Nephron (organoid): Measurements from ENCODE around the gene TSR3.
A peak's percentile ranks its signal among the peaks of the same experiment; 100 is the strongest.

Experiments
- H3K27ac Mint-ChIP-seq, 3 experiments: 2 replicates each; pipeline ENCODE4 v1.8.0; 2020; ENCODE audit warnings: mixed read lengths in 3 of 3, mild to moderate bottlenecking in 2 of 3, moderate library complexity in 1 of 3
- H3K27me3 Mint-ChIP-seq: 2 replicates; pipeline ENCODE4 v1.8.0; 2021; ENCODE audit warnings: low read depth, mild to moderate bottlenecking, moderate library complexity, mixed read lengths
- H3K36me3 Mint-ChIP-seq: 2 replicates; pipeline ENCODE4 v1.8.0; 2020; ENCODE audit warnings: low read depth, mixed read lengths
- H3K4me1 Mint-ChIP-seq: 2 replicates; pipeline ENCODE4 v1.8.0; 2020; ENCODE audit warnings: mixed read lengths
- H3K4me3 Mint-ChIP-seq, 3 experiments: 2 replicates each; pipeline ENCODE4 v1.8.0; 2020; ENCODE audit warnings: mild to moderate bottlenecking in 3 of 3, mixed read lengths in 3 of 3, moderate library complexity in 2 of 3
- H3K9me3 Mint-ChIP-seq: 2 replicates; pipeline ENCODE4 v1.8.0; 2020; ENCODE audit warnings: mixed read lengths
- TF ChIP-seq, protein P1 (sequence below), 3 experiments: fragments of 200-600 bp; sonication (generic); IDR thresholded peaks; one replicate each; pipeline ENCODE4 v1.5.0; 2021; ENCODE audit warnings: antibody characterized with exemption in 3 of 3; ENCODE audit not compliant: unreplicated experiment in 3 of 3

Gene TSR3

GRCh38 chr16:1379304-1380076 lies 27.8 kb upstream of the TSR3 start:
- Mint-ChIP-seq H3K36me3 (peaks cover 4% of the 10 kb centered on the region), H3K27me3 (peaks cover 15% of the 10 kb centered on the region), H3K9me3 (no peaks in the 10 kb centered on the region), H3K4me1 (peaks cover 13% of the 10 kb centered on the region), H3K4me3 (peak overlapping the region; percentile 85 to 87 (median 86)), H3K27ac (no peak overlapping the region)
- TF ChIP-seq, protein P1, sequence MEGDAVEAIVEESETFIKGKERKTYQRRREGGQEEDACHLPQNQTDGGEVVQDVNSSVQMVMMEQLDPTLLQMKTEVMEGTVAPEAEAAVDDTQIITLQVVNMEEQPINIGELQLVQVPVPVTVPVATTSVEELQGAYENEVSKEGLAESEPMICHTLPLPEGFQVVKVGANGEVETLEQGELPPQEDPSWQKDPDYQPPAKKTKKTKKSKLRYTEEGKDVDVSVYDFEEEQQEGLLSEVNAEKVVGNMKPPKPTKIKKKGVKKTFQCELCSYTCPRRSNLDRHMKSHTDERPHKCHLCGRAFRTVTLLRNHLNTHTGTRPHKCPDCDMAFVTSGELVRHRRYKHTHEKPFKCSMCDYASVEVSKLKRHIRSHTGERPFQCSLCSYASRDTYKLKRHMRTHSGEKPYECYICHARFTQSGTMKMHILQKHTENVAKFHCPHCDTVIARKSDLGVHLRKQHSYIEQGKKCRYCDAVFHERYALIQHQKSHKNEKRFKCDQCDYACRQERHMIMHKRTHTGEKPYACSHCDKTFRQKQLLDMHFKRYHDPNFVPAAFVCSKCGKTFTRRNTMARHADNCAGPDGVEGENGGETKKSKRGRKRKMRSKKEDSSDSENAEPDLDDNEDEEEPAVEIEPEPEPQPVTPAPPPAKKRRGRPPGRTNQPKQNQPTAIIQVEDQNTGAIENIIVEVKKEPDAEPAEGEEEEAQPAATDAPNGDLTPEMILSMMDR (IDR thresholded peaks at IDR 0.05; ENCODE audit: unreplicated experiment in 3 of 3) = no peak

DNA sequence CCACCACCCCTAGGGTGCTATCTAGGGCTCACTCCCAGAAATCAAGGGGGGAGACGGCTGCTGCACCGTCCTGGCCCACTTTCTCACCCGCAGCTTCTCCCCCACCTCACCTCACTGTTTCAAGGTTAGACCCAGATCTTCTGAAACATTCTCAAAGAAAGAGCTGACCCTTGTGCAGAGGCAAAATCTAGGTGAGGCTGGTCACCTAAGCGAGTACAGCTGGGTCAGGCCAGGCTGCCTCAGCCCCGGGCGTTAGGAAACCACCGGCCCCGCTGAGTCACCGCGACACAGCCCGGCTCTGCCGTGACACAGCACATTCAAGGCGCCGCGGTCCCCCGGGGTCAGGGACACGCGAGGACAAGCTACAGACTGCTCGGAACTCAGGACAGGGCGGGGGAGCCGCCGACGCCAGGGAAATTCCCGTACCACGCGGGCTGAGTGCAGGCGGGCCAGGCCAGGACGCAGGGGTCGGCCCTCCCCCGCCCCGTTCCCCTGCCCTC lies 27.2 kb upstream of the TSR3 start:
- H3K4me3 Mint-ChIP-seq = peak overlapping the region; percentile 64 to 77 (median 77)
- no peak overlapping the region for H3K27ac Mint-ChIP-seq
- H3K9me3 Mint-ChIP-seq = no peaks in the 10 kb centered on the region
- peaks cover 15% of the 10 kb centered on the region for H3K27me3 Mint-ChIP-seq
- TF ChIP-seq, protein P1 (IDR thresholded peaks at IDR 0.05; ENCODE audit: unreplicated experiment in 3 of 3) = no peak
- H3K36me3 Mint-ChIP-seq = peaks cover 4% of the 10 kb centered on the region
- peaks cover 13% of the 10 kb centered on the region for H3K4me1 Mint-ChIP-seq

GRCh38 chr16:1378087-1378803 lies 26.6 kb upstream of the TSR3 start:
- no peak overlapping the region for H3K27ac Mint-ChIP-seq
- TF ChIP-seq, protein P1 (IDR thresholded peaks at IDR 0.05; ENCODE audit: unreplicated experiment in 3 of 3) = no peak
- peaks cover 13% of the 10 kb centered on the region for H3K4me1 Mint-ChIP-seq
- H3K36me3 Mint-ChIP-seq = peaks cover 4% of the 10 kb centered on the region
- H3K27me3 Mint-ChIP-seq = peaks cover 15% of the 10 kb centered on the region
- H3K4me3 Mint-ChIP-seq = peak overlapping the region; percentile 64 to 77 (median 77)
- H3K9me3 Mint-ChIP-seq = no peaks in the 10 kb centered on the region

- peak overlapping the region in 2 of 3 experiments; percentile 64 to 77 for H3K4me3 Mint-ChIP-seq
- H3K4me1 Mint-ChIP-seq = peaks cover 13% of the 10 kb centered on the region
- H3K36me3 Mint-ChIP-seq = peaks cover 4% of the 10 kb centered on the region
- H3K27me3 Mint-ChIP-seq = peaks cover 15% of the 10 kb centered on the region
- TF ChIP-seq, protein P1 (IDR thresholded peaks at IDR 0.05; ENCODE audit: unreplicated experiment in 3 of 3) = no peak
- H3K27ac Mint-ChIP-seq = no peak overlapping the region
- no peaks in the 10 kb centered on the region for H3K9me3 Mint-ChIP-seq
Observed at GRCh38 chr16:1377406-1378010, 25.8 kb upstream of the TSR3 start.

DNA sequence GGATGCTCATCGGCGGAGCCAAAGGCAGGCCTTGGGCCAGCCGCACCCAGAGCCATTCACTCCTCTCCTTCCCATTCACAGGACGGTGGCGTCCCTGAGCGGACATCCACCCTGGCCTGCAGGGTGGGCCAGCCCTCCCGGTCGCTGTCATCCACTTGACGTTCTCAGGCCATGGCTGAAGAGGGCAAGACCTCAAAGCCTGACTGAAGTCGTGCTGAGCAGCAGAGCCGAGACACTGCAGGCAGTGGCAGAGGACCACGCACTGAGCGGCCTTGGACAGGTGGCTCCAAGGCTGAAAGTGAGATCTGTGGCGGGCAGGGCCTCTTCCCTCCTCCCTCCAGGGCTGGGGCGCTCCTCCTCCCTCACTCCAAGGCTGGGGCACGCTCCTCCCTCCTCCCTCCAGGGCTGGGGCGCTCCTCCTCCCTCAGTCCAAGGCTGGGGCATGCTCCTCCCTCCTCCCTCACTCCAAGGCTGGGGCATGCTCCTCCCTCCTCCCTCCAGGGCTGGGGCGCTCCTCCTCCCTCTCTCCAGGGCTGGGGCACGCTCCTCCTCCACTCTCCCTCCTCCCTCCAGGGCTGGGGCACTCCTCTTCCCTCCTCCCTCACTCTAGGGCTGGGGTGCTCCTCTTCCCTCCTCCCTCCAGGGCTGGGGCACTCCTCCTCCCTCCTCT lies 24.2 kb upstream of the TSR3 start:
- Mint-ChIP-seq H3K4me1 (peaks cover 13% of the 10 kb centered on the region), H3K27me3 (peaks cover 15% of the 10 kb centered on the region), H3K27ac (no peak overlapping the region), H3K4me3 (no peak overlapping the region), H3K9me3 (no peaks in the 10 kb centered on the region), H3K36me3 (peaks cover 4% of the 10 kb centered on the region)
- TF ChIP-seq, protein P1 (IDR thresholded peaks at IDR 0.05; ENCODE audit: unreplicated experiment in 3 of 3) = no peak
